WI38 (cell line): ENCODE measurements around the gene SCIMP.
"Not testable (repeated sequence)": the region's sequence is repeated elsewhere in the genome, so short reads cannot be mapped to it uniquely, and the experiment has no call there.

Experiments
- H3K4me3 ChIP-seq: 2 replicates; pipeline ENCODE4 v1.5.1; 2011; ENCODE audit warnings: low read depth, mild to moderate bottlenecking, control low read depth, low read length
- TF ChIP-seq, protein P1 (sequence below): IDR thresholded peaks from 2 replicates; pipeline ENCODE4 v1.5.1; 2012; ENCODE audit warnings: low read depth, mild to moderate bottlenecking, control low read depth, low read length

SCIMP gene

DNA sequence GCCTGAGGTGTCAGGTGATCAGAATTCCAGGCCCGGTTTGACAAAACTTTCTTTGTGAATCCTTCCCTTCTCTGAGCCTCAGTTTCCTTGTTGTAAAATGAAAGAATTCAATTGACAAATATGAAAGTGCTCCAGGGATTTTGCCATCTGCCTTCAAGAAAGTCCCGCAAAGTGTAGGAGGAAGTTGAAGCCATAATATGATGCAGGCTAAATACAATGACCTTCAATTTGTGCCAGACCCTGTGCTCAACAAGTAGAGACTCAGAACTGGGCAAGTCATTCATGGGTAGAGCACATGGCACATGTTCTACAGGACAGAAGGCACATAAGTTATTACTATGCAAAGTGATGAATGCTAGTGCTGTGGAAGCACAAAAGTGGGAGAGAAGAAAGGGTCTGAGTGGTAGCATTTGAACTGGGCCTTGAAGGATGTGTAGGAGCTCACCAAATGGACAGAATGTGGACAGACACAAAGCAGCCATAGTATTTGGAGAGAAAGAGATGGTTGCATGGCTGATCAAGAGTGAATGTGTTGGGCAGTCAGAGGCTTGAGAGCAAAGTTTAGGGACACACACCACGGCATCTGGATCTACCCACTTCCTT lies 2.4 kb upstream of the SCIMP start:
- TF ChIP-seq, protein P1, sequence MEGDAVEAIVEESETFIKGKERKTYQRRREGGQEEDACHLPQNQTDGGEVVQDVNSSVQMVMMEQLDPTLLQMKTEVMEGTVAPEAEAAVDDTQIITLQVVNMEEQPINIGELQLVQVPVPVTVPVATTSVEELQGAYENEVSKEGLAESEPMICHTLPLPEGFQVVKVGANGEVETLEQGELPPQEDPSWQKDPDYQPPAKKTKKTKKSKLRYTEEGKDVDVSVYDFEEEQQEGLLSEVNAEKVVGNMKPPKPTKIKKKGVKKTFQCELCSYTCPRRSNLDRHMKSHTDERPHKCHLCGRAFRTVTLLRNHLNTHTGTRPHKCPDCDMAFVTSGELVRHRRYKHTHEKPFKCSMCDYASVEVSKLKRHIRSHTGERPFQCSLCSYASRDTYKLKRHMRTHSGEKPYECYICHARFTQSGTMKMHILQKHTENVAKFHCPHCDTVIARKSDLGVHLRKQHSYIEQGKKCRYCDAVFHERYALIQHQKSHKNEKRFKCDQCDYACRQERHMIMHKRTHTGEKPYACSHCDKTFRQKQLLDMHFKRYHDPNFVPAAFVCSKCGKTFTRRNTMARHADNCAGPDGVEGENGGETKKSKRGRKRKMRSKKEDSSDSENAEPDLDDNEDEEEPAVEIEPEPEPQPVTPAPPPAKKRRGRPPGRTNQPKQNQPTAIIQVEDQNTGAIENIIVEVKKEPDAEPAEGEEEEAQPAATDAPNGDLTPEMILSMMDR = no peak
- no peak overlapping the region for H3K4me3 ChIP-seq

DNA sequence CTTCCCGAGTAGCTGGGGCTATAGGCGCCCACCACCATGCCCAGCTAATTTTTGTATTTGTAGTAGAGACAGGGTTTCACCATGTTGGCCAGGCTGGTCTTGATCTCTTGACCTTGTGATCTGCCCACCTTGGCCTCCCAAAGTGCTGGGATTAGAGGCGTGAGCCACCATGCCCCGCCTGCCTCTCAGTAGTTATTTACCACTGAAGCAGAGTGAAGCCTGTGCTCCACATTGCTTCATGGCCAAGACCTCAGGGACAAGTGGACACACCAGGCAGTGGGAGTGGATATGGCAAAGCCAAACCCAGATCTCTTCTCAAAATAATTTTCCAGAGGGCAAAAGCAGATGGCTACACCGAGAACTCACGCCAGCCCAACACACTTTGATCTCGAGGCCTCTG lies 1.2 kb downstream of the SCIMP start:
- H3K4me3 ChIP-seq = not testable (repeated sequence)

DNA sequence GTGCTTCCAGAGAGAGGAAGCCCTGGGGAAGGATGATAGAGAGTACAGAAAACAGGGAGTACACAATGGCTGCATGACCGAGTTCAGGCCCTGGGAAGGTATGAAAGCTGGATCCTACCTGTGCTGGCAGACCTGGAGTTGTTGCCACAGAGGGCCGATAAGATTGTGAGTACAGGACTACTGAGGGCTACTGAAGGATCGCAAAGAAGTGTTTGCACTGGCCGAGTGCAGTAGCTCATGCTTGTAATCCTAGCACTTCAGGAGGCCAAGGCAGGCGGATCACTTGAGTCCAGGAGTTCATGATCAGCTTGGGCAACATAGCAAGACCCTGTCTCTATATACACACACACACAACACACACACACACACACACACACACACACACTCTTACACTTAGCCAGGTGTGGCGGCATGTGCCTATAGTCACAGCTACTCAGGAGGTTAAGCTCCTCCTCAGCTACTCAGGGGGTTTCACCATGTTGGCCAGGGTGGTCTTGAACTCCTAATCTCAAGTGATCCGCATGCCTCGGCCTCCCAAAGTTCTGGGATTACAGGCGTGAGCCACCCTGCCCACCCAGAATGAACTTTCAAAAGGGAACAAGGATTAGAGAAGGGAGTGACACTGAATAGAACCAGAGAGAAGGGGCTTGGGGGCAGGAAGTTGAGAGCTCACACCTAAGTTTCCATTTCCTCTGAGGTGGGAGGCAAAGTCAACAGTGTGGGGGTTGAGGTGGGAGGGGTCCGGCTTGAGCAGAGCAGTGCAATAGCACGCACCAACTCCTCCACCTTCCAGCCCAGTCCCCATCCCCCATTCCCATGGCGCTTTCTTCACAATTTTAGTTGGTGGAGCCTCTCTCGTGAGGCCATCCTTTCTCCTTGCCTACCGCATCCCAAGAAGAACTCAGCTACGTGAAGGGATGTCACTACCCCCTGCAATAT lies 7.5 kb downstream of the SCIMP start:
- no peak overlapping the region for H3K4me3 ChIP-seq
- TF ChIP-seq, protein P1 = no peak

DNA sequence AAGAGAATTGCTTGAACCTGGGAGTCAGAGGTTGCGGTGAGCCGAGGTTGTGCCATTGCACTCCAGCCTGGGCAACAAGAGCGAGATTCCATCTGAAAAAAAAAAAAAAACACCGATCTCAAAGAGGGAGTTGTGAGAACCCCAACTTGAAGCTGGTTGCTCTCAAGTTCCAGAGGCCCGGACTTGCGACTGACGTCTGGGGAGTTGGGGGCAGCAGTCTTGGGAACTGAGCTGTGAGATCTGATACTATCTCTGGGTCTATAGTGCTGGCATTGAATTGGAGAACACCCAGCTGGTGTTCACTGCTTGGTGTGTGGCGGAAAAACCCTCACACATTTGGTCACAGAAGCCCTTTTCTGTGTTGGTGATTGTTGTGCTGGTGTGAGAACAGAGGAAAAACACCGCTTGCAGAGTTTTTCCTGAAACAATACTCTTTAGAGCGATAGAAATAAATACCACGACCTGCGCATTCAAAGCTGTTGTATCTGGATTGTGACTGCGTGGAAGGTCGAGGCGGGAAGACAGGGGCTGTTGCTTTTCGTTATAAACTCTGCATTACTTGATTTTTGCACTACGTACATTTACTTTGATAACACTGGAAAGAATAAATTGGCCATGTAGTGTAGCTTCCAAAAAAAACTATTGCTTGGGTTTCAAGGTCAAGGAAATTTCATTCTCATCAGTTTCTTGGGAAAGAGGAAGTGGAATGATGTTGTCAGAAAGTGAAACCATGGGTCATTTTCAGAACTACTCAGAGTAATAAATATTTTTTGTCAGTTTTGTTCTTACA lies 8.8 kb downstream of the SCIMP start:
- TF ChIP-seq, protein P1 = no peak

DNA sequence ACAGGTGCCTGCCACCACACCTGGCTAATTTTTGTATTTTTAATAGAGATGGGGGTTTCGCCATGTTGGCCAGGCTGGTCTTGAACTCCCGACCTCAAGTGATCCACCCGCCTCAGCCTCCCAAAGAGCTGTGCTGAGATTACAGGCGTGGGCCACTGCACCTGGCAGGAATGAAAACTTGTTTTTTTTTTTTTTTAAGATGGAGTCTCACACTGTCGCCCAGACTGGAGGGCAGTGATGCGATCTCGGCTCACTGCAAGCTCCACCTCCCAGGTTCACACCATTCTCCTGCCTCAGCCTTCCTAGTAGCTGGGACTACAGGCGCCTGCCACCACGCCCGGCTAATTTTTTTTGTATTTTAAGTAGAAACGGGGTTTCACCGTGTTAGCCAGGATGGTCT lies 12.7 kb downstream of the SCIMP start:
- H3K4me3 ChIP-seq = not testable (repeated sequence)

More for the DNA sequence above, 8.8 kb downstream of the SCIMP start:
- H3K4me3 ChIP-seq = no peak overlapping the region

DNA sequence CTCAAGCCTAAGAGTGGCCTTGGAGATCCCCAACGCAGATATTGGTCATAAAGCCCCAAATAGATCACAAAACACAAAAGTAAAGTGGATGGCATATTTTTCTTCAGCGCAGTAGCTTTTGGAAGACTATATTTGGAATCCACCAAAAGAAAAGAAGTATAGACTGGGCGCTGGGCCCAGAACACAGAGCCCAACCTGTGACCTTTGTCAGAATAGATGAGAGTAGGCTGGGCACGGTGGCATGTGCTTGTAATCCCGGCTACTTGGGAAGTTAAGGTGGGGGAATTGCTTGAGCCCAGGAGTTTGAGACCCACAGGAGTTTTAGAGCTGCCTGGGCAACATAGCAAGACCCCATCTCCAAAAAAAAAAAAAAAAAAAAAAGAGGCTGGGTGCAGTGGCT lies 14.6 kb downstream of the SCIMP start:
- H3K4me3 ChIP-seq = no peak overlapping the region
- TF ChIP-seq, protein P1 = no peak

DNA sequence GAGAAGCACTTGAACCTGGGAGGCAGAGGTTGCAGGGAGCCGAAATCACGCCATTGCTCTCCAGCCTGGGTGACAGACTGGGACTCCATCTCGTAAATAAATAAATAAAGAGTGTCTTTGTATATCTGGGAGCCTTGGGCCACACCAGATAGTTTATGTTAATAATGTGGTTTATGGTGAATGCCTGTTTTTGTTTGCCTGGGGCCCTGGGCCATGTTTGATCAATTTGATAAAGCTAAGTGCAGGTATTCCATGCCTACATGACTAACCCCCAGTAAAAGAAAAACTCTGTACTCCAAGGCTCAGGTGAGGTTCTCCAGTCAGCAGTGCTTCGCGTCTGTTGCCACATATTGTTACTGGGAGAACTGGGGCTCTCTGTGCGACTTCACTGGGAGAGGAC lies 15.1 kb downstream of the SCIMP start:
- H3K4me3 ChIP-seq = no peak overlapping the region
- TF ChIP-seq, protein P1 = no peak

DNA sequence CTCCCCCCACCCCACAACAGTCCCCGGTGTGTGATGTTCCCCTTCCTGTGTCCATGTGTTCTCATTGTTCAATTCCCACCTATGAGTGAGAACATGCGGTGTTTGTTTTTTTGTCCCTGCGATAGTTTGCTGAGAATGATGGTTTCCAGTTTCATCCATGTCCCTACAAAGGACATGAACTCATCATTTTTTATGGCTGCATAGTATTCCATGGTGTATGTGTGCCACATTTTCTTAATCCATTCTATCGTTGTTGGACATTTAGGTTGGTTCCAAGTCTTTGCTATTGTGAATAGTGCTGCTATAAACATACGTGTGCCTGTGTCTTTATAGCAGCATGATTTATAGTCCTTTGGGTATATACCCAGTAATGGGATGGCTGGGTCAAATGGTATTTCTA lies 17.1 kb downstream of the SCIMP start:
- H3K4me3 ChIP-seq = not testable (repeated sequence)
